Chondrocyte (in vitro differentiated cells): ENCODE data around the gene RPTOR. TPM values are rescaled to one million over a fixed set of nuclear protein-coding genes. Genes with fewer than 3 reads are reported as not detected.

ENCODE experiments used
- DNase-seq: peaks from one replicate; pipeline ENCODE4 v3.0.0; 2021; ENCODE audit warnings: mixed read lengths, low spot score
- H3K27ac Mint-ChIP-seq: one replicate; pipeline ENCODE4 v1.8.0; 2021; ENCODE audit warnings: mild to moderate bottlenecking, moderate library complexity, mixed read lengths; ENCODE audit not compliant: unreplicated experiment
- H3K27me3 Mint-ChIP-seq: 2 replicates; pipeline ENCODE4 v1.8.0; 2021; ENCODE audit warnings: low read depth, mixed read lengths
- H3K36me3 Mint-ChIP-seq: 2 replicates; pipeline ENCODE4 v1.8.0; 2021; ENCODE audit warnings: low read depth, mixed read lengths
- H3K4me1 Mint-ChIP-seq: 2 replicates; pipeline ENCODE4 v1.8.0; 2021; ENCODE audit warnings: low read depth, mild to moderate bottlenecking, mixed read lengths
- H3K4me3 Mint-ChIP-seq: one replicate; pipeline ENCODE4 v1.8.0; 2021; ENCODE audit warnings: mild to moderate bottlenecking, moderate library complexity, mixed read lengths; ENCODE audit not compliant: unreplicated experiment
- H3K9me3 Mint-ChIP-seq: 2 replicates; pipeline ENCODE4 v1.8.0; 2021; ENCODE audit warnings: low read depth, mixed read lengths
- total RNA-seq: library from RNA; stranded (reverse); gene quantifications from 3 replicates; pipeline ENCODE4 v1.2.1, GENCODE V29; 2021
- TF ChIP-seq, protein P1 (sequence below): fragments of 200-600 bp; sonication (generic); IDR thresholded peaks from 2 replicates; pipeline ENCODE4 v1.5.0; 2021; ENCODE audit warnings: antibody characterized with exemption, mild to moderate bottlenecking, moderate library complexity

Gene RPTOR
- total RNA-seq, 1 donor from 2014 or later = 30.9 TPM

DNA sequence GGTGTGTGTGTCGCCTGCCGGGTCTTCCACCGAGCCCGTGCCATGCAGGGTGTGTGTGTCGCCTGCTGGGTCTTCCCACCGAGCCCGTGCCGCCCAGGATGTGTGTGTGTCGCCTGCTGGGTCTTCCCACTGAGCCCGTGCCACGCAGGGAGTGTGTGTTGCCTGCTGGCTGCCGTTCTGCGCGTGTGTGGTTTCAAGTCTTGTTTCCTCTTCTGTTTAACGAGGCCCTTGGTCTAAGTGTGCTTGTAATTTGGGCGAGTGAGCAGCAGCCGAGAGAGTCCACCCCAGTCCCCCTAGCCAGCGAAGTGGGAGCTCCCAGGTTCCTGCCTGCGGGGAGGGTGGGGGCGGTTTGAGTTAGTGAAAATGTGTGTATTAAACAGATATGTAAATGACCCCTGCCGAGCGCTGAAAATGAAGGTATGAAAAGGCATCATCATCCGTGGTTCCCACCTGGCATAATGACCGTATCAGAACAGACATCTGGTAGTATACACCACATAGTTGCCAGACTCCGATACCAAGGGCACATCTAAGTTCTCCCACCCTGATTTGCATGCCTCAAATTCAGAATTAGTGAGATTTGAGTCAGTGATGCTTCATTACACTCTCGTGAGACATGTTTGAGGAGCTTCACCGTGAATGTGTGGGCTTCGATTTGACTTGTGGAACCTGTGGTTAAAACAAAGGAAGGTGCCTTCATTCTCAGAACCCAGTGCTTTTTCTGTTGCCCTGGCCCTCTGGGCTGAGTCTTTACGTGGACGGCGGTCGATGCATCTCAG is 332.5 kb downstream of the RPTOR start:
- peaks cover 13% of the 10 kb centered on the region for H3K36me3 Mint-ChIP-seq
- H3K9me3 Mint-ChIP-seq = no peaks in the 10 kb centered on the region
- no peak overlapping the region for H3K27ac Mint-ChIP-seq
- no peak overlapping the region for H3K4me3 Mint-ChIP-seq
- TF ChIP-seq, protein P1, sequence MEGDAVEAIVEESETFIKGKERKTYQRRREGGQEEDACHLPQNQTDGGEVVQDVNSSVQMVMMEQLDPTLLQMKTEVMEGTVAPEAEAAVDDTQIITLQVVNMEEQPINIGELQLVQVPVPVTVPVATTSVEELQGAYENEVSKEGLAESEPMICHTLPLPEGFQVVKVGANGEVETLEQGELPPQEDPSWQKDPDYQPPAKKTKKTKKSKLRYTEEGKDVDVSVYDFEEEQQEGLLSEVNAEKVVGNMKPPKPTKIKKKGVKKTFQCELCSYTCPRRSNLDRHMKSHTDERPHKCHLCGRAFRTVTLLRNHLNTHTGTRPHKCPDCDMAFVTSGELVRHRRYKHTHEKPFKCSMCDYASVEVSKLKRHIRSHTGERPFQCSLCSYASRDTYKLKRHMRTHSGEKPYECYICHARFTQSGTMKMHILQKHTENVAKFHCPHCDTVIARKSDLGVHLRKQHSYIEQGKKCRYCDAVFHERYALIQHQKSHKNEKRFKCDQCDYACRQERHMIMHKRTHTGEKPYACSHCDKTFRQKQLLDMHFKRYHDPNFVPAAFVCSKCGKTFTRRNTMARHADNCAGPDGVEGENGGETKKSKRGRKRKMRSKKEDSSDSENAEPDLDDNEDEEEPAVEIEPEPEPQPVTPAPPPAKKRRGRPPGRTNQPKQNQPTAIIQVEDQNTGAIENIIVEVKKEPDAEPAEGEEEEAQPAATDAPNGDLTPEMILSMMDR = no peak
- DNase-seq = peak; percentile 43
- peaks cover 14% of the 10 kb centered on the region for H3K4me1 Mint-ChIP-seq
- no peaks in the 10 kb centered on the region for H3K27me3 Mint-ChIP-seq

DNA sequence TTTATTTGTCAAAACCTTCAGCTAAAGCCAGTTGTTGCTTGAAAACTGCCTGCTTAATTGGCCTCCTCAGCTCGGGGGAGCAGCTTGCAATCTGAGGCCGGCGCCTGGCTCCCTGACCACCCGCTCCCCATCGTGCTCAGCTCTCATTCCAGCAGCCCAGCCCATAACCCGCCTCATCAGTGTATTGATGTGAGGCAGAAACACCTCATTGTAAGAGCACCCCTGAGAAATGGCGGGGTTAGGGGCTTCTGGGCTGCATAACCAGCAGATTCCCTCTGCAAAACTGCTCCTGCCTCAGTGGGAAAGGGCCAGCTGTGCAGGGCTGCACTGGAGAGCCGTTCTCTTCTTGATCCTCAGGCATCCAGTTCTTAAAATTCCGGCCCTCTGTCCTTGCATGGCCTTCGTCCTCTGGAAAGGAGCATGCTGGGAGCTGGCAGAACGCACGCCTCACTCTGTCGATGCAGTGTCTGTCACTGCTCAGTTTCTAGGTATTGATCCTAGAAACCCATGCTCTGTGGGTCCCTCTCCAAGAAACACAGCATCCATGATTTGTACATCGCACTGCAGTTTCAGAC is 333.2 kb downstream of the RPTOR start:
- Mint-ChIP-seq H3K27me3 (no peaks in the 10 kb centered on the region), H3K4me1 (peaks cover 14% of the 10 kb centered on the region), H3K36me3 (peaks cover 14% of the 10 kb centered on the region), H3K4me3 (no peak overlapping the region), H3K9me3 (no peaks in the 10 kb centered on the region), H3K27ac (no peak overlapping the region)
- peak; percentile 36 for DNase-seq
- TF ChIP-seq, protein P1 = no peak

DNA sequence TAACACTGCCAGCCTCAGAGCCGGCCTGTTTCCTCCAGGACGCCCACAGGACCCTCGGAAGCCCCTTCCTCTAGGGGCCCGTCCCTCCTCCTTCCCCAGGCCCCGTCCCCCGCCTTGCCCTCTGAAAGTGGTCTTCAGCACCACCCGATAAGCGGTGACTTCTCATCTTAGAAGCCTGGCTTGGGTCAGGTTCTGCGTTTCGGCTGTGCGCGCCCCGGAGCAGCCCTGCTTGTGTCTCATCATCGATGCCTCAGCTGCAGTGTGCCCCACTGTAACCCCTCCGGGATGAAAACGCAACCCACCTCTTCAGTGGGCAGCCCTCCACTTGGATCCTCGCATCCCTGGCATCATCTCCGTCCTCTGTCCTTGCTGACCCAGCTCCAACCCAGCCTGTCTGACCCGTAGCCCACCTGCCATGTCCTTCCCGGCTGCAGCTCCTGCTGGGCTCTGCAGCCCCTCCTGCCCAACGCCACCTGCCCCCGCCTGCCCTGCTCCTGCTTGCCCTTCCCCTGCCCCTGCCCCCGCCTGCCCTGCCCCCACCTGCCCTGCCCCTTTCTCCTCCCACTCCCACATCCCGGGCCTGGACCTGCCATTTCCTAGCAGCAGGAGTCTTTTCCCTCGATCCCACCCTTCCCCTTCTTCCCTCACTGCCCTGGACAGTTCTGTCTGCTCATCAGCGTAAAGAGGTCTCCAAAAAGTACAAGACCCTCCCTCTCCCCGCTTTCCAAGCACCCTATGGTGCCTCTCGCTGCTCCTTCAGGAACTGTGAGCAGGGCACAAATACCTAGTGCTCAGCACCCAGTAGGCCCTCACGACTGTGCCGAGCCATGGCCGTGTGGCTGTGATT is 334.5 kb downstream of the RPTOR start:
- Mint-ChIP-seq H3K36me3 (peaks cover 11% of the 10 kb centered on the region), H3K9me3 (no peaks in the 10 kb centered on the region), H3K27ac (no peak overlapping the region), H3K4me1 (peaks cover 1% of the 10 kb centered on the region), H3K4me3 (no peak overlapping the region), H3K27me3 (no peaks in the 10 kb centered on the region)
- TF ChIP-seq, protein P1 = no peak
- DNase-seq = peak; percentile 81

DNA sequence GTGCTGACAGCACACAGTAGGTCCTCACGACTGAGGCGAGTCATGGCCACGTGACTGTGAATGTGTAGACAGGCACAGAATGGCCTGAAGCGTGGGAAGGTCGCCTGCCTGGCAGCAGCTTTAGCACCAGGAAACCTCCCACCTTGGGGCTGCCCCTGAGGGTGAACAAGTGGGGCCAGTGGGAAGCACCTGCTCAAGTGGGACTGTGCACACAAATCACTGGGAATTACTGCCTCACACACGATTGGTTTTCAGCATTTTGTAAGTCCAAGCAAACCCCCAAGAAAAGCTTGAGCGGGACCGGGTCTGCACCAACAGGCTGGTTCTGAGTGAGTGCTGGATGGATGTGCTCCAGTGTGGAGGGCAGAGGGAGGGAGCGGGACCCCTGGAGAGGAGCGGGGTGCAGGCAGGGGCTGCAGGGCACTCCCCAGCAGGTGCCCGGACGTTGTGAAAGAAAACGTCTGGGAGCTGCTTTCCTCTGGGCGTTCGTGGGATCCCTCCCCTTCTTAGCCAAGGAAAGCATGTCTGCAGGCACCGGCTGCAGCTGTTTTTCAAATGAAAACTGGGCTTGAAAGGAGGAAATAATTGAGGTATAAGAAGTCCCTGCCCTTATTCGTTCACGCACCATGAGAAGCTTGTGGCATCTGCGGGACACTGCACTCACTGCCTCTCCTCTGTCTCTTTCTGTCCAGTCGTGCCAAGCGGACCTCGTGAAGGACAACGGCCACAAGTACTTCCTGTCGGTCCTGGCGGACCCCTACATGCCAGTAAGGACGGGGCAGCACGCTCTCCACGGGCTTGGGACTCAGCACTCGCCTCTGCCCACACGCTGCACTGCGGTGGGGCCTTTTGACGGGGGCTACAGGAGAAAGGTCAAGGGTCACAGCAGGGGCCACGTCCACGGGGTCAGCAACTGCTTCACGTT is 335.3 kb downstream of the RPTOR start:
- DNase-seq = peak; percentile 85
- no peak overlapping the region for H3K4me3 Mint-ChIP-seq
- no peak overlapping the region for H3K27ac Mint-ChIP-seq
- TF ChIP-seq, protein P1 = no peak
- no peaks in the 10 kb centered on the region for H3K27me3 Mint-ChIP-seq
- H3K36me3 Mint-ChIP-seq = peaks cover 11% of the 10 kb centered on the region
- H3K9me3 Mint-ChIP-seq = no peaks in the 10 kb centered on the region
- H3K4me1 Mint-ChIP-seq = no peaks in the 10 kb centered on the region
